Measurements from ENCODE around the gene HAUS1. TPM values are rescaled to one million over a fixed set of nuclear protein-coding genes. Genes with fewer than 3 reads are reported as not detected.

The HAUS1 gene
- total RNA-seq, 4 donors from 2014 or later = 10.2 to 33.1 (median 21.8) TPM

DNA sequence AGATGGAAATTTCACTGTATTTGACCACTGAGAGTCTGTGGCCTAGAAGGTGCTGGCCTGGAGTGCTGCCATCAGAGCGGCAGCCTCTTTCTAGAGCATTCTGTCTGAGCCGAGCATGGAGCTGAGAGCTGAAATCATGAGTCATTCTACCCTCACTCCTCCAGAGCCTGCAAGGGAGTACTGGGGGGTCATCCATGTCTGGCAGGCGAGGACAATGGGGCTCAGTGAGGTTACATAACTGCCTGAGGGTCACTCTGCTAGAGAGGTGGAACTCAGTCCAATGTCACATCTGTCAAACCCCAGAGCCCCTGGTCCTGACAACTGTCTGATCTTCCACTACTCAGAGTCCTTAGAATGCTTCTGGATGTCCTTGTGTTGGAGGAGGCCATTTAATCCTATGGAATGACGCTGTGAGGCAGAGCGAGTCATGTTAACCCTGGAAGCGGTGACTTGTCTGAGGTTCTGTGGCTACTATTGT is 65.3 kb downstream of the HAUS1 start:
- no peak for DNase-seq (ENCODE audit: low spot score in 2 of 2)
- 82 to 85% methylated on average over 6 of the region's 6 CpGs for WGBS, 2 donors
- intact Hi-C loops (cut with DNase I; ENCODE audit: low total_unique reads) = no loop called here
- no peak overlapping the region for H3K4me3 ChIP-seq (ENCODE audit: low read depth, poor library complexity, severe bottlenecking)
- TF ChIP-seq, protein P1, sequence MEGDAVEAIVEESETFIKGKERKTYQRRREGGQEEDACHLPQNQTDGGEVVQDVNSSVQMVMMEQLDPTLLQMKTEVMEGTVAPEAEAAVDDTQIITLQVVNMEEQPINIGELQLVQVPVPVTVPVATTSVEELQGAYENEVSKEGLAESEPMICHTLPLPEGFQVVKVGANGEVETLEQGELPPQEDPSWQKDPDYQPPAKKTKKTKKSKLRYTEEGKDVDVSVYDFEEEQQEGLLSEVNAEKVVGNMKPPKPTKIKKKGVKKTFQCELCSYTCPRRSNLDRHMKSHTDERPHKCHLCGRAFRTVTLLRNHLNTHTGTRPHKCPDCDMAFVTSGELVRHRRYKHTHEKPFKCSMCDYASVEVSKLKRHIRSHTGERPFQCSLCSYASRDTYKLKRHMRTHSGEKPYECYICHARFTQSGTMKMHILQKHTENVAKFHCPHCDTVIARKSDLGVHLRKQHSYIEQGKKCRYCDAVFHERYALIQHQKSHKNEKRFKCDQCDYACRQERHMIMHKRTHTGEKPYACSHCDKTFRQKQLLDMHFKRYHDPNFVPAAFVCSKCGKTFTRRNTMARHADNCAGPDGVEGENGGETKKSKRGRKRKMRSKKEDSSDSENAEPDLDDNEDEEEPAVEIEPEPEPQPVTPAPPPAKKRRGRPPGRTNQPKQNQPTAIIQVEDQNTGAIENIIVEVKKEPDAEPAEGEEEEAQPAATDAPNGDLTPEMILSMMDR (IDR thresholded peaks at IDR 0.05) = no peak
- TF ChIP-seq POLR2A (IDR thresholded peaks at IDR 0.05) = no peak

DNA sequence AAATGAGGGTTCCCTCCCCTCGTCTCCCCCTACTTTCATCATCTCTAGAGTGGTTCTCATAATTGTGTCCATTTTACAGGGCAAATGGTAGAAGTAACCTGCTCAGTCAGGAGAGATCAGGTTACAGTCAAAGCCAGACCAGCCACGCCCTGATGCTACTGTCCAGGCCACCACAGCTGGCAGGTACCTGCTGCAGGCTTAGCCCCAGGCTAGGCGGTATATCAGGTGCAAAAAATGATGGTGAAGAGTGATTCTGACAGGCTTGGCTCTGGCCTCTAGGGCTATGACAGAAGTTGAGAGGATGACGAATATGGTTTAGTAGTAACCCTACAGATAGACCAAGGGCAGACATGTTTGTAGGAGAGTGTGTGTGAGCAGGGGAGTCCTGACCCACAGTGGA is 67.1 kb downstream of the HAUS1 start:
- TF ChIP-seq POLR2A (IDR thresholded peaks at IDR 0.05) = no peak
- TF ChIP-seq, protein P1 (IDR thresholded peaks at IDR 0.05) = no peak
- intact Hi-C loops (cut with DNase I; ENCODE audit: low total_unique reads) = no loop called here
- H3K4me3 ChIP-seq (ENCODE audit: low read depth, poor library complexity, severe bottlenecking) = no peak overlapping the region
- WGBS, 2 donors = 89 to 98% methylated on average over 4 of the region's 4 CpGs
- no peak for DNase-seq (ENCODE audit: low spot score in 2 of 2)

DNA sequence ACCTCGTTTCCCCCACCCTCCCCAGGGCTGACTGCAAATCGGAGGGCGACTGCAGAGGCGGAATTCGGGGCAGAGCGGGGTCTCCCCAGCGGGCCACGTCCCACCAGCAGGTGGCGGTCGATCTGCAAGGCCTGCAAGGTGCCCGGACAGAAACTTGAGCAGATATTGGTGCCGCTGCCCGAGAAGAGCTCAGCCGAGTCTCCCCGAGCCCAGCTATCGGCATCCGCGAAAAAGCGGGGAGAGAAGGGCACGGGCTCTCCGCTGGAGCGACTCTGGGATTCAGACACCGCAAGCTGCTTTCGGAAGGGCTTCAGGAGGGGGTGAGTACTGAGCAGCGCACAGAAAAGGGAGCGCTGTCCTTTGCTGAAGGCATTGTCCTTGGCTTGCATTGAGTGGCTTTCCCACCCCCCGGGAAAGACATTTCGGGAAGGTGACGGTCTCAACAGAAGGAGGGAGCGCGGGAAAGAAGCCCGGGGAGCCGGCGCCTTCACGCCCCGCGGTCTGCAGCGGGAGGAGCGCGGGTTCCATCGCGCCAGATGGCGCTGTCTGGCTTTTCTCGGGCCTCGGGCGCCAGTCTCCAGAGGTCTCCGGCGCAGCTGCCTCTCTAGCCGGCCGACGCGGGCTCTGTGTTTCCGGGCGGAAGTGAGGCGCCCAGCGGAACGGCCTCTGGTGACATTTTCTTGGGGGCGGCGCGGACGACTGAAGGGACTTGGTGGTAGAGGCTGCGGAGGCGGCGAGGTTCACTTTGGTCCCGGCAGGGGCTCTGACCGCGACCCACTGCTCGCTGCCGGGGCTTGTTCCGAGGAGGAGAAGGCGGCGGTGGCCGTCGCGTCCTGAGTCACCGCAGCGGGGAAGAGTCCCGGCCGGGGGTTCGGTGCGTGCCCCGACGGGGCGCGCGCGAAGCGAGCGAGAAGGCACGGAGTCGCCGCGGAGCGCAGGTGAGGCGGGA is 69.5 kb downstream of the HAUS1 start:
- peak; percentile 91 to 98 for DNase-seq (ENCODE audit: low spot score in 2 of 2)
- WGBS, 2 donors = 0 to 1% methylated on average over 41 to 74 of the region's 95 CpGs
- no peak for TF ChIP-seq POLR2A (IDR thresholded peaks at IDR 0.05)
- TF ChIP-seq, protein P1 (IDR thresholded peaks at IDR 0.05) = peak in 1 of 3 donors; percentile 62
- peak overlapping the region; percentile 92 for H3K4me3 ChIP-seq (ENCODE audit: low read depth, poor library complexity, severe bottlenecking)
- intact Hi-C loops (cut with DNase I; ENCODE audit: low total_unique reads) = no loop called here

DNA sequence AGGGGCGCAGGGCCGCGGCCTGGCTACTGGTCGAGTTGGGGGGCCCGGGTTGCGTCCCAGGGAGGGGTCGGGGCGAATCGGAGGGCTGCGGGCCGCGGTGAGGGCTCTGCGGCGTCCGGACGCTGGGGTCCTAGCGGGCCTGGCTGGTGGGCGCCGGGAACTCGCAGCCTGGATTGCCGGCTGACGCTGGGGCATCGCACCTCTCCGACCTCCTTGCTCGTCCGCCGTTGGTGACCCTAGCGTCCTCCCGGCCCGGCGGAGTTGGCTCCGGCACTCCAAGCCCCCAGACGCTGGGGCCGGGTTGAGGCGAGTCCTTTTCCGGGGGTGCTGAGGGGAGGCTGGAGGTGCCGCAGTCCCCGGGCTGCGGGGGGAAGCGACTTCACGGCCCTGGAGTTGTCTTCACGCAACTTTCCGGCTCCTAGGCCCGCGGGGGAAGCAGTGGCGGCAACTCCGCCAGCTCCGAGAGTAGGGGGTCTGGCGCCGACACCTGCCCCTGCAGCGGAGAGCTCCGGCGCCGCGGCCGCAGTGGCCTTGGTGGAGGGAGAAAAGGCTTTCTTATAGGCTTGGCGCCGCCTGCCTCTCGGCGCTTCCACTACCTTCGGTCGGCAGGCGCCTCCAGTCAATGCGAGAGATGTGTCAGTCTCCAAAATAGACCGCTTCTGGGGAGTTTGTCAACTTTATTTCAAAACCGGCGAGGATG is 70.3 kb downstream of the HAUS1 start:
- no peak for TF ChIP-seq POLR2A (IDR thresholded peaks at IDR 0.05)
- TF ChIP-seq, protein P1 (IDR thresholded peaks at IDR 0.05) = no peak
- DNase-seq (ENCODE audit: low spot score in 2 of 2) = no peak
- WGBS, 2 donors = 0% methylated on average over 22 of the region's 67 CpGs
- H3K4me3 ChIP-seq (ENCODE audit: low read depth, poor library complexity, severe bottlenecking) = peak overlapping the region; percentile 92
- intact Hi-C loops (cut with DNase I; ENCODE audit: low total_unique reads) = no loop called here

DNA sequence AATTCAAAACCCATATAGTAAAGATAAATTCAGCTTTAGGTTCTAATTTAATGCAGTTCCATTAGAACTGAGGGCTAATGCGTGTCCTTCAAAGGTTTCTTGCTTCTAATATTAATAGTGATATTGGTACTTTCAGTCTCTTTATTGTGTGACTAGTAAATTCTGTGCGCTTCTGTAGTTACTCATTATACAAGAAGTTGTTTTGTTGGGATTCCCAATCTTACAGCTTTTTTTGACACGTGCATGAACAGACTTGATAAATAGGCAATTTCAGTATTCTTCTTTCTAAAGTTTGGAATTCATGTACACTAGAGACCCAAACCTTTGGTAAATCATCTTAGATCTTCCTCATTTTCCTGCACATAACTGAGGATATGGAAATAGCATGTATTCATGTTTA is 71.8 kb downstream of the HAUS1 start:
- DNase-seq (ENCODE audit: low spot score in 2 of 2) = no peak
- no peak overlapping the region for H3K4me3 ChIP-seq (ENCODE audit: low read depth, poor library complexity, severe bottlenecking)
- WGBS, 2 donors = 67 to 70% methylated on average over 3 of the region's 3 CpGs
- intact Hi-C loops (cut with DNase I; ENCODE audit: low total_unique reads) = no loop called here
- TF ChIP-seq, protein P1 (IDR thresholded peaks at IDR 0.05) = no peak
- no peak for TF ChIP-seq POLR2A (IDR thresholded peaks at IDR 0.05)

Other genes with a start within 250 kb of the HAUS1 start
- gene EPG5, start 137.1 kb upstream of the HAUS1 start, total RNA-seq = 10 to 100 TPM; 22.5 to 44.0 (median 39.8) TPM
- 10 to 100 TPM in 3 of 4 donors, 1 to 10 TPM in 1; 9.3 to 12.4 (median 11.1) TPM for gene PSTPIP2, start 32.1 kb upstream of the HAUS1 start, total RNA-seq
- 100 to 1,000 TPM; 355 to 540 (median 419) TPM for gene ATP5F1A, start 6.1 kb upstream of the HAUS1 start, total RNA-seq